Measurements from ENCODE around the gene TMEM272. TPM values are rescaled to one million over a fixed set of nuclear protein-coding genes. Genes with fewer than 3 reads are reported as not detected.

TMEM272 gene
- total RNA-seq, 1 experiment from 2014 or later, result 0.17 TPM

DNA sequence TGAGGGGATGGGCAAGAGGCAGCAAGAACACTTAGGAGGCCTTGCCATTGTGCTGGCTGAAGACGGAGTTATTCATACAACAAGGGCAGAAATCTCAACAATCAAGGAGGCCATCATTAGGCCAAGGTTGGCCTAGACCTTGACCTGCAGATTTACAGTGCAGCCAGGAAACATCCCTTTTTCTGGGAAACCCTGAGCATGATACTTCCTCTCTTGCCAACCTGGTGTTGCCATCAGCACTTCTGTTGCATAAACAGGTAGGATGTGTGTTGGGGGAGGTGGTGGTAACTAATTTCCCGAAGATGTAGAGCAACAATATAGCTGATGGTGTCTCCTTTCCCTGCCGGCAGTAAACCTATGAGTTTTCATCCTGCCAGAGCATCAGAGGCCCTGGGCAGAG, 8.0 kb downstream of the TMEM272 start:
- Histone ChIP-seq H3K27ac (ENCODE audit: low read depth, low read length) (no peak overlapping the region), H3K4me2 (ENCODE audit: low read length) (no peak overlapping the region), H3K9ac (ENCODE audit: low read length) (no peak overlapping the region), H3K9me3 (ENCODE audit: control insufficient read depth in 1 of 2, insufficient read depth in 1 of 2, low read depth in 1 of 2, low read length in 2 of 2) (no peaks in the 10 kb centered on the region), H3K9me2 (ENCODE audit: insufficient read depth) (no peaks in the 10 kb centered on the region), H2AFZ (ENCODE audit: low read depth, low read length, poor library complexity, severe bottlenecking) (no peak overlapping the region), H3K4me3 (replicated peaks in 1 of 2; ENCODE audit: low read depth in 1 of 2, low read length in 2 of 2) (no peak overlapping the region), H3K4me1 (ENCODE audit: control insufficient read depth in 1 of 2, insufficient read depth in 2 of 2, low read length in 2 of 2) (no peaks in the 10 kb centered on the region; a peak in 1 of 4 replicates), H4K20me1 (ENCODE audit: insufficient read depth) (no peaks in the 10 kb centered on the region), H3K36me3 (ENCODE audit: control insufficient read depth in 1 of 2, insufficient read depth in 2 of 2, low read length in 2 of 2) (no peaks in the 10 kb centered on the region), H3K79me2 (ENCODE audit: insufficient read depth, low read length) (no peaks in the 10 kb centered on the region), H3K27me3 (ENCODE audit: insufficient read depth, low read length) (peaks cover 4% of the 10 kb centered on the region; the same call in 1 of the 2 replicates)
- no peak for DNase-seq (ENCODE audit: low read depth, low spot score)
- POLR2A ChIA-PET, result no interaction called here
- RAD21 ChIA-PET (ENCODE audit: low non-redundant PET in 1 of 2, low total read pairs in 2 of 2, uncharacterized antibody in 2 of 2, unreplicated experiment in 2 of 2), result no interaction called here
- TF ChIP-seq YY1 (IDR thresholded peaks at IDR 0.05; ENCODE audit: extremely low read depth, insufficient replicate concordance, low read depth, low read length), result no peak
- TF ChIP-seq FOSL1 (IDR thresholded peaks at IDR 0.05; ENCODE audit: low read depth), result no peak
- TF ChIP-seq SRF (IDR thresholded peaks at IDR 0.05; ENCODE audit: low read depth), result no peak
- no peak for TF ChIP-seq POLR2A (IDR thresholded peaks at IDR 0.05; ENCODE audit: borderline replicate concordance, extremely low read depth, insufficient read depth, insufficient read length)
- TF ChIP-seq, protein P1, sequence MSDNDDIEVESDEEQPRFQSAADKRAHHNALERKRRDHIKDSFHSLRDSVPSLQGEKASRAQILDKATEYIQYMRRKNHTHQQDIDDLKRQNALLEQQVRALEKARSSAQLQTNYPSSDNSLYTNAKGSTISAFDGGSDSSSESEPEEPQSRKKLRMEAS (IDR thresholded peaks at IDR 0.05), result no peak
- no peak for TF ChIP-seq CEBPB (IDR thresholded peaks at IDR 0.05; ENCODE audit: low read depth)
- no peak for TF ChIP-seq EZH2phosphoT487 (IDR thresholded peaks at IDR 0.05; ENCODE audit: borderline replicate concordance)
- TF ChIP-seq ELF1 (IDR thresholded peaks at IDR 0.05; ENCODE audit: borderline replicate concordance, low read depth), result no peak
- TF ChIP-seq ATF3 (IDR thresholded peaks at IDR 0.05), result no peak
- BruUV-seq (replicated peaks), result no TSS peak
- no peak for ATAC-seq
- intact Hi-C loops (cut with micrococcal nuclease), result no loop called here
- CTCF ChIA-PET, result no interaction called here

DNA sequence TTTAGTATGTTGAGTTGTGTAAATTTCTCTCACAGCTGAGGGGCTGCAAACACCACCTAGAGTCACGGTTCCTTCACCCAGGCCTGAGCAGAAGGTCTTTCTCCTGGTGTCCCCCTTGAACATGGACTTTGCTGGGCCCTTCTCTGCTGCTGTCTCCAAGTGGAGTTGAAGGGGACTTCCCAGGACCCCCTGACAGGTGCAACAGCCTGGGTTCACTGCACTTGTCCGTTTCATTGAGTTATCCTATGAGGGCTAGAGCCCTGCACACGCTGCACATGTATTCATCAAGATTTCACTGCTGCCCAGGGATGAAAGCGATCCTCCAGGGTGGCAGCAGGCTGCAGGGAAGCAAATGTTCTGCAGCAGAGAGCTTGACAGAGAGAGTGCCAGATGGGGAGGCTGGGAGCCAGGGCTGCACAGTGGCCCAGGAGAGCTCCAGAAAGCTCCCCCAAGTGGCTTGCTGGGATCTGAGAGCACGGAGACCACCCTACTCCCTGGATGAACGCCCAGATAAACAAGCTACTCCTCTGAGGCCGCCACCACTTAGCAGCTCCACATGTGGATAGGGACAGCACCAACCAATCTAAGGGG, 10.3 kb downstream of the TMEM272 start:
- RAD21 ChIA-PET (ENCODE audit: low non-redundant PET in 1 of 2, low total read pairs in 2 of 2, uncharacterized antibody in 2 of 2, unreplicated experiment in 2 of 2), result no interaction called here
- Histone ChIP-seq H3K4me1 (ENCODE audit: control insufficient read depth in 1 of 2, insufficient read depth in 2 of 2, low read length in 2 of 2) (no peaks in the 10 kb centered on the region; a peak in 1 of 4 replicates), H3K9me3 (ENCODE audit: control insufficient read depth in 1 of 2, insufficient read depth in 1 of 2, low read depth in 1 of 2, low read length in 2 of 2) (no peaks in the 10 kb centered on the region), H3K27me3 (ENCODE audit: insufficient read depth, low read length) (peaks cover 4% of the 10 kb centered on the region; the same call in 1 of the 2 replicates), H3K9ac (ENCODE audit: low read length) (no peak overlapping the region), H2AFZ (ENCODE audit: low read depth, low read length, poor library complexity, severe bottlenecking) (no peak overlapping the region), H4K20me1 (ENCODE audit: insufficient read depth) (no peaks in the 10 kb centered on the region), H3K79me2 (ENCODE audit: insufficient read depth, low read length) (no peaks in the 10 kb centered on the region), H3K9me2 (ENCODE audit: insufficient read depth) (no peaks in the 10 kb centered on the region), H3K4me2 (ENCODE audit: low read length) (no peak overlapping the region), H3K27ac (ENCODE audit: low read depth, low read length) (no peak overlapping the region), H3K4me3 (replicated peaks in 1 of 2; ENCODE audit: low read depth in 1 of 2, low read length in 2 of 2) (no peak overlapping the region), H3K36me3 (ENCODE audit: control insufficient read depth in 1 of 2, insufficient read depth in 2 of 2, low read length in 2 of 2) (no peaks in the 10 kb centered on the region)
- DNase-seq (ENCODE audit: low read depth, low spot score) (no peak), ATAC-seq (no peak)
- CTCF ChIA-PET, result interaction anchor here (0.6 to 2.9 kb wide), 2 partner anchors 12 to 19 kb away, joined by 3 to 10 read pairs; no protein-coding TSS in a partner anchor
- BruUV-seq (replicated peaks), result no TSS peak
- intact Hi-C loops (cut with micrococcal nuclease), result no loop called here
- POLR2A ChIA-PET, result no interaction called here
- TF ChIP-seq CBX3 (IDR thresholded peaks at IDR 0.05; ENCODE audit: low read depth) (no peak), EZH2phosphoT487 (IDR thresholded peaks at IDR 0.05; ENCODE audit: borderline replicate concordance) (no peak), ZBTB33 (IDR thresholded peaks at IDR 0.05; ENCODE audit: extremely low read depth, insufficient replicate concordance, low read length) (no peak), SP1 (IDR thresholded peaks at IDR 0.05; ENCODE audit: low read depth) (no peak), ATF3 (IDR thresholded peaks at IDR 0.05) (no peak), EZH2 (IDR thresholded peaks at IDR 0.05) (no peak), EGR1 (IDR thresholded peaks at IDR 0.05; ENCODE audit: low read depth) (no peak), ZNF274 (IDR thresholded peaks at IDR 0.05; ENCODE audit: low read depth, low read length) (no peak), CTCF (IDR thresholded peaks at IDR 0.05 in 2 of 3, conservative IDR thresholded peaks at IDR 0.05 in 1 of 3; ENCODE audit: borderline replicate concordance in 1 of 3, insufficient read depth in 1 of 3, low read depth in 2 of 3, low read length in 2 of 3) (no peak)
